Activated T-helper 1 cell treated with anti-CD3 and anti-CD28 coated beads, Interleukin-12 subunit alpha, Interleukin-12 subunit beta, Interleukin-2, Interleukin-4 antibody, amounts not matched to agents 30 ng/mL and 10 ng/mL and 1 ng/mL, durations not matched to agents 14 hours and 24 hours and 36 hours (primary cell): ENCODE measurements around the gene DUSP1. TPM values are rescaled to one million over a fixed set of nuclear protein-coding genes. Genes with fewer than 3 reads are reported as not detected.
"Not testable (repeated sequence)": the region's sequence is repeated elsewhere in the genome, so short reads cannot be mapped to it uniquely, and the experiment has no call there.

Source experiments
- DNase-seq: peaks from one replicate; pipeline ENCODE4 v3.0.0; 2021; ENCODE audit warnings: low spot score
- H3K27ac Mint-ChIP-seq: one replicate; pipeline ENCODE4 v1.8.0; 2021; ENCODE audit warnings: mild to moderate bottlenecking, mixed read lengths
- H3K27me3 Mint-ChIP-seq: one replicate; pipeline ENCODE4 v1.8.0; 2022; ENCODE audit warnings: mild to moderate bottlenecking, moderate library complexity, mixed read lengths; ENCODE audit not compliant: insufficient read depth
- H3K36me3 Mint-ChIP-seq: one replicate; pipeline ENCODE4 v1.8.0; 2021; ENCODE audit warnings: low read depth, mixed read lengths
- H3K4me1 Mint-ChIP-seq: one replicate; pipeline ENCODE4 v1.8.0; 2021; ENCODE audit warnings: low read depth, mixed read lengths
- H3K4me3 Mint-ChIP-seq: one replicate; pipeline ENCODE4 v1.8.0; 2021; ENCODE audit warnings: mild to moderate bottlenecking, moderate library complexity, mixed read lengths
- H3K9me3 Mint-ChIP-seq: one replicate; pipeline ENCODE4 v1.8.0; 2021; ENCODE audit warnings: mixed read lengths
- intact Hi-C: fragments of 100-400 bp; cut with micrococcal nuclease; formaldehyde crosslinking; loops from one replicate; pipeline ENCODE4 v1.15.1; 2024
- total RNA-seq: library from RNA; stranded (reverse); gene quantifications from 2 replicates; pipeline ENCODE4 v1.2.3, GENCODE V29; 2022

DUSP1 gene, protein sequence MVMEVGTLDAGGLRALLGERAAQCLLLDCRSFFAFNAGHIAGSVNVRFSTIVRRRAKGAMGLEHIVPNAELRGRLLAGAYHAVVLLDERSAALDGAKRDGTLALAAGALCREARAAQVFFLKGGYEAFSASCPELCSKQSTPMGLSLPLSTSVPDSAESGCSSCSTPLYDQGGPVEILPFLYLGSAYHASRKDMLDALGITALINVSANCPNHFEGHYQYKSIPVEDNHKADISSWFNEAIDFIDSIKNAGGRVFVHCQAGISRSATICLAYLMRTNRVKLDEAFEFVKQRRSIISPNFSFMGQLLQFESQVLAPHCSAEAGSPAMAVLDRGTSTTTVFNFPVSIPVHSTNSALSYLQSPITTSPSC
- total RNA-seq = 11.9 and 12.5 TPM in 2 replicates

DNA sequence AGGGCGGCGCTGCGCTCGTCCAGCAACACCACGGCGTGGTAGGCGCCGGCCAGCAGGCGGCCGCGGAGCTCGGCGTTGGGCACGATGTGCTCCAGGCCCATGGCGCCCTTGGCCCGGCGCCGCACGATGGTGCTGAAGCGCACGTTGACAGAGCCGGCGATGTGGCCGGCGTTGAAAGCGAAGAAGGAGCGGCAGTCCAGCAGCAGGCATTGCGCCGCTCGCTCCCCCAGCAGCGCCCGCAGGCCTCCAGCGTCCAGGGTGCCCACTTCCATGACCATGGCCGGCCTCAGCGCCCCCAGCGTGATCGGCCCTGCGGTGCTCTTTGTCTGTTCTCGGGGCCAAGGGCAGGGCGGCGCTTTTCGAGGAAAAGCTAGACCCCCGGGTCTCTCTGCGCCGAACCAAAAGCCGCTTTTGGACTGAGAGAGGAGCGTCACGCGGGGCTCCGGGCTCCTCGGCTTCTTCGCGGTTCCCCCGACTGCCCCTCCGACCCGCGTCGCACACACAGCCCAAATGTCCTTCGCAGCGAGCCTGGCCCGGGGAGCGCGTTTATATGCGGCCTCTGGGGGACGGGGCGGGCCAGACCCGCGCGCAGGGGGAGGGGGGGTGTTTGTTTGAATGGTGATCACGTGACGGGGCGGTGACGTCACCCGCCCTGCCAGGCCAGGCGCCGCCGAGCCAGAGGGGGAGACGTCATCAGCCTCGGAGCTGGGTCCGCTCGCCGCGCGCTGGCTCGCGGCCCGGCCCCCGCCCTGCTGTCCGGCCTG lies at the start of gene DUSP1:
TSS of gene DUSP1 (minus strand) at position 521 of the 764 bp plus-strand sequence. CDS start at position 278, 243 bp downstream.
- intact Hi-C loops = loop anchor here (1.0 to 10.0 kb wide), 4 partner anchors 63 to 1114 kb away; partner anchors contain the start of genes CPEB4, ERGIC1, FBXW11 and STC2
- peak; percentile 93 for DNase-seq
- Mint-ChIP-seq H3K4me1 (peaks cover 61% of the 10 kb centered on the region), H3K36me3 (peaks cover 19% of the 10 kb centered on the region), H3K9me3 (no peaks in the 10 kb centered on the region), H3K27me3 (no peaks in the 10 kb centered on the region), H3K27ac (peak within 1 kb of the TSS; percentile 98), H3K4me3 (peak within 1 kb of the TSS; percentile 88)

DNA sequence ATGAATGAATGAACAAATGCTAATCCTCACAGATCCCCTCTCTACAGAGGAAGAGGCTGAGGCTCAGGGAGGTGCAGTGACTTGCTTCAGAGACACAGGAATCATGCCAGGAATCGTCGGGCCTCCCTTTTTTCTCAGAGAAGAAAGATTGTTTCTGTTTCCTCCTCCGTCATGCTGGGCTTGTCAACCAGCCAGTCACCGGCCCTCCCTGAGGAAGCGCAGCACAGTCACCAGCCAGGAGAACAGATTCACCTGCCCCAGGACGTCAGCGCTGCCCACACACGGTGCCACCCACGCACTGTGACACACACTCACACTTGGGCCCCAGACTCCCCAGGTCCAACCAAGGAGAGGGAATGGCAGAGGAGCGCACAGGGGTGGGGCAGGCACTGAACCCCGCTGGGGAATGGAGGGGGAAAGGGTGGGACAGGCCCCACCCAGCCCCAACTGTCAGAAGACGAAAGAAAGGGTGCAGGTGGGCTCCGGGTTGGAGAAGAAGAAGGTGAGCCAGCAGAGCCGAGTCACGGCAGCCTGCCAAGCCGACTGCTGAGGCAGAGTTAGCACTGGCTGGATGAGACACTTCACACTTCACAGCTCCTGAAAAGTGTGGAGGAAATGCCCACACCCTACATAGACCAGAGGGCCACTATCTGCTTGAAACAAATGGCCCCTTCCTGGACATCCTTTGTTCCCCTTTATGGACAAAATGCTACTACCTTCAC lies 49.2 kb upstream of the DUSP1 start:
- H3K4me1 Mint-ChIP-seq = peaks cover 9% of the 10 kb centered on the region
- H3K9me3 Mint-ChIP-seq = peaks cover 3% of the 10 kb centered on the region
- no peak overlapping the region for H3K4me3 Mint-ChIP-seq
- no peak for DNase-seq
- intact Hi-C loops = no loop called here
- no peak overlapping the region for H3K27ac Mint-ChIP-seq
- H3K36me3 Mint-ChIP-seq = peaks cover 1% of the 10 kb centered on the region
- H3K27me3 Mint-ChIP-seq = peaks cover 5% of the 10 kb centered on the region

DNA sequence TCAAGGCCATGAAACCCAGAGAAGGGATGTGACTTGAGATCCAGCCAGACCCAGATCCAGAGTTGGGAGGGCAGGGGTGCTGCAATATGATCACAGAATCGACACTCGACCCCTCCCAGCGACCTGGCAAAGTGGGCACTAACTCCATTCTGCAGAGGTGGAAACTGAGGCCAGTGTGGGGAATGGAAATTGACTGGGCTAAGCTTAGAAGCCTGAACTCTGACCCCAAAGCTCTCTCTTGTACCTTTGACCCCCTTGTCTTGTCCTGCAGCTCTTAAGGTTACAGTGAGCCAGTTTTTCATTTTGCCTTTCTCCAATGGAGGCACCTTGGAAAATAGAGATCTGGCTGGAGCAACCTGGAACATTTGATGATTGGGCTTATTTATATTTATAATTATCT lies 48.6 kb upstream of the DUSP1 start:
- Mint-ChIP-seq H3K4me3 (no peak overlapping the region), H3K9me3 (no peaks in the 10 kb centered on the region), H3K27ac (no peak overlapping the region), H3K36me3 (no peaks in the 10 kb centered on the region), H3K4me1 (peaks cover 9% of the 10 kb centered on the region), H3K27me3 (peaks cover 9% of the 10 kb centered on the region)
- intact Hi-C loops = no loop called here
- no peak for DNase-seq

DNA sequence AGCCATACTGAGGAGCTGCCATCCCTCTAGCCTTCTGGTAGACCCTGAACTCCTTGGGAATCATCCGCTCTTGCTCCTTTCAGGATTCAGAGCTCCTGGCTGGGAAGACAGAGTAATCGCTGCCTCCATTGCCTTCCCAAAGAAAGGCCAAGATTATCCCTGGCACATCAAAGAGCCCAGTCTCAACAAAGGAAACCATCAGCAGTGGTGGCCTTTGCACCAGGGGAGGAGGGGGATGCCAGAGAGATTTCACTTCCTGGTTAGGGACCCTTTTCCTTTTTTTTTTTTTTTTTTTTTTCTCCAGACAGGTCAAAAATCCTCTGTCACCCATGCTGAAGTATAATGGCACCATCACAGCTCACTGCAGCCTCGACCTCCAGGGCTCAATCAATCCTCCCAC lies 47.1 kb upstream of the DUSP1 start:
- H3K36me3 Mint-ChIP-seq = no peaks in the 10 kb centered on the region
- no peak for DNase-seq
- no peak overlapping the region for H3K27ac Mint-ChIP-seq
- intact Hi-C loops = no loop called here
- peaks cover 12% of the 10 kb centered on the region for H3K27me3 Mint-ChIP-seq
- no peak overlapping the region for H3K4me3 Mint-ChIP-seq
- no peaks in the 10 kb centered on the region for H3K9me3 Mint-ChIP-seq
- H3K4me1 Mint-ChIP-seq = peaks cover 9% of the 10 kb centered on the region

DNA sequence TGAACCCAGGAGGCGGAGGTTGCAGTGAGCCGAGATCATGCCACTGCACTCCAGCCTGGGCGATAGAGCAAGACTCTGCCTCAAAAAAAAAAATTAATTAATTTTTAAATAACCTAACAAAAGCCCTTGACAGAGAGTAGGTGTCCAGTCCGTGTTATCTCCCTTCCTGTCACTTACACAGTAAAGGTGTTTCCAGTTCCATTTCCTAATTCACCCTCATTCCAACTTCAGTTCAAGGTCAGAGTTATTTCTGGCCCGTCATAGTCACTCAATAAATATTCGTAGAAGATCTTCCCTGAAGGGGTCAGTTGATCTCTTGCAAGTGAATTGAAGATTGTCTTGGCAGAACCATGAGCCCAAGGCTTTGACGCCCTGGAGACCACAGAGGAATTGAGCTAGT lies 46.7 kb upstream of the DUSP1 start:
- Mint-ChIP-seq H3K36me3 (no peaks in the 10 kb centered on the region), H3K27ac (no peak overlapping the region), H3K27me3 (peaks cover 12% of the 10 kb centered on the region), H3K9me3 (no peaks in the 10 kb centered on the region), H3K4me3 (no peak overlapping the region), H3K4me1 (peaks cover 9% of the 10 kb centered on the region)
- intact Hi-C loops = no loop called here
- DNase-seq = no peak

DNA sequence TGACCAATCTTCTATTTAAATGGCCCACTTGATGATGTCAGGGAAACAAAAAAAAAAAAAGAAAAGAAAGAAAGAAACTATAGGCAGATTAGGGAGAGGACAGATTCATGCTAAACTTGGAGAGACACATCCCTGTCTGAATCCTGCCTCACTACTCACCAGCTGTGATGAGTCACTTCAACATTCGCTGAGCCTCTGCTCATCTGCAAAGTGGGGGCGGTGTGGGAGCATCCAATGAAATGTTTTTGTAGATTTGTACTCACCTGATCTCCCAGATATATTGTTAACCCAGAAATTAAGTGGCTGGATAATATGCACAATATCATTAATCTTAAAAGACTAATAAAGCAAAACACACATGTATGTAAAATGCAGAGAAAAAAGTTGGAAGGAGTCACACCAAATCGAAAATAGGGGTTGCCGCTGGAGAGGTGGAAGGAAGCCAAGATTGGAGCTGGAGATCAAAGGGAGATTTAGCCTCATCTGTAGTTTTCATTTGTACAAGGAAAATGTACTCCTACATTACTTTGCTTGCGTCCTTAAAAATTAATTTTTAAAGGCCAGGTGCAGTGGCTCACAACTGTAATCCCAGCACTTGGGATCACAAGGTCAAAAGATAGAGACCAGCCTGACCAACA lies 46.0 kb upstream of the DUSP1 start:
- intact Hi-C loops = no loop called here
- no peaks in the 10 kb centered on the region for H3K9me3 Mint-ChIP-seq
- peaks cover 9% of the 10 kb centered on the region for H3K4me1 Mint-ChIP-seq
- no peak overlapping the region for H3K27ac Mint-ChIP-seq
- DNase-seq = no peak
- H3K4me3 Mint-ChIP-seq = no peak overlapping the region
- no peaks in the 10 kb centered on the region for H3K36me3 Mint-ChIP-seq
- peaks cover 12% of the 10 kb centered on the region for H3K27me3 Mint-ChIP-seq

DNA sequence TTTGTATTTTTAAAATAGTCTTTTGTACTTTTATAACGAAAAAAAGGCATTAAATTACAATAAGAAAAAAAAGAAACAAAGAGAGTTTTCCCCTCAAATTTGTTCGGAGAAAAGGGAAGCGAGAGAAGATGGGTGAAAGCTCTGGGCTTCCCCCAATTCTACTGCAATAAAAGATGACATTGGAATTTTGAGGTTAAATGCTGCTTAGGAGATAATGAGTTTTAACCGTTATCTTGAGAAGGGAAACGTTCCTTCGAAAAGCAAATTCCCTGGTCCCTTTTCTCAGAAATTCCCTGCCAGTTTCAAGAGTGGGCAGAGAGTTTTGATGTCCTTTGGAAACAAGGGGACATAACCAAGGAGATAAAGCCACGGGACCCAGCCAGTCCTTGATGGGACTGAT lies 44.6 kb upstream of the DUSP1 start:
- Mint-ChIP-seq H3K4me3 (no peak overlapping the region), H3K4me1 (peaks cover 9% of the 10 kb centered on the region), H3K27ac (no peak overlapping the region), H3K27me3 (peaks cover 12% of the 10 kb centered on the region), H3K9me3 (no peaks in the 10 kb centered on the region), H3K36me3 (no peaks in the 10 kb centered on the region)
- no peak for DNase-seq
- intact Hi-C loops = no loop called here

DNA sequence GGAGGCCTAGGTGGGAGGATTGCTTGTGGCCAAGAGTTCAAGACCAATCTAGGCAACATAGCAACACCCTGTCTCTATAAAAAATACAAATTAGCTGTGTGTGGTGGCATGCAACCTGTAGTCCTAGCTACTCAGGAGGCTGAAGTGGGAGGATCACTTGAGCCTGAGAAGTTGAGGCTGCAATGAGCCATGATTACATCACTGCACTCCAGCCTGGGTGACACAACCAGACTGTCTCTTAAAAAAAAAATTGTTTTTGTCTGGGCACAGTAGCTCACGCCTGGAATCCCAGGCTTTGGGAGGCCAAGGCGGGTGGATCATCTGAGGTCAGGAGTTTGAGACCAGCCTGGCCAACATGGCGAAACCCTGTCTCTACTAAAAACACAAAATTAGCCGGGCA lies 40.0 kb upstream of the DUSP1 start:
- H3K4me3 Mint-ChIP-seq, H3K27me3 Mint-ChIP-seq, H3K27ac Mint-ChIP-seq, DNase-seq, H3K36me3 Mint-ChIP-seq, intact Hi-C loops, H3K9me3 Mint-ChIP-seq: not testable (repeated sequence)
- peaks cover 15% of the 10 kb centered on the region for H3K4me1 Mint-ChIP-seq

DNA sequence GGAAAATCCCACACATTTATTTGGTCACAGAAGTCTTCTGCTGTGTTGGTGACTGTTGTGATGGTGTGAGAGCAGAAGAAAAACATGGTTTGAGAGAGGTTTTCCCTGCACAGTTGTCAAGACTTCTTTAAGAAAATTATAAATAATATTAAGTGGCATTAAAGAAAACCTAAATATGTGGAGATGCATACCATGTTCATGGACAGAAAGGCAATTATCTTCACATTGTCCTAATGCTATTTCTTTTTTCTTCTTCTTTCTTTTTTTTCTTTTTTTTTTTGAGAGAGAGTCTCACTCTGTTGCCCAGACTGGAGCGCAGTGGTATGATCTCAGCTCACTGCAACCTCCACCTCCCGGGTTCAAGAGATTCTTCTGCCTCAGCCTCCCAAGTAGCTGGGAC lies 38.8 kb upstream of the DUSP1 start:
- Mint-ChIP-seq H3K4me1 (peaks cover 15% of the 10 kb centered on the region), H3K27ac (no peak overlapping the region), H3K4me3 (no peak overlapping the region), H3K9me3 (no peaks in the 10 kb centered on the region), H3K27me3 (peaks cover 5% of the 10 kb centered on the region), H3K36me3 (peaks cover 3% of the 10 kb centered on the region)
- intact Hi-C loops = no loop called here
- DNase-seq = no peak

DNA sequence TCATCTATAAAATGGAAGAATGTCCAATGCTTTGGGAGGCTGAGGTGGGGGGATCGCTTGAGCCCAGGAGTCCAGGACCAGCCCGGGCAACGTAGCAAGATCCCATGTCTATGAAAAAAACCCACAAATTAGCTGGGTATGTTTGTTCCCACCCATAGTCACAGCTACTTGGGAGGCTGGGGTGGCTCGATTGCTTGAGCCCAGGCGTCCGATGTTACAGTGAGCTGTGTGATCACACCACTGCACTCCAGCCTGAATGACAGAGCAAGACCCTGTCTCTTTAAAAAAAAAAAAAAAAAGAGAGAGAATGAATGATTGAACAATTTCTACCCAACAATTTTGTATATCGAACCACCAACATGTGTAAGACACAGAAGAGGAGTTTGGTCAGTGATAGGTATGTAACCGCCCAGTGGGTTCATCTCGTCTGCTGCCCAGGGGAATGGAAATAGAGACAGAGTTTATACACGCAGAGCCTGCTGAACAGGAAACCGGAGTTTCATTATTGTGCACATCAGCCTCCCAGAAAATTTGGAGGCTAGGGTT lies 36.8 kb upstream of the DUSP1 start:
- H3K36me3 Mint-ChIP-seq = peaks cover 3% of the 10 kb centered on the region
- H3K27ac Mint-ChIP-seq = peak overlapping the region; percentile 91
- no peaks in the 10 kb centered on the region for H3K27me3 Mint-ChIP-seq
- peak overlapping the region; percentile 43 for H3K4me3 Mint-ChIP-seq
- peaks cover 15% of the 10 kb centered on the region for H3K4me1 Mint-ChIP-seq
- DNase-seq = no peak
- intact Hi-C loops = loop anchor here (1.0 kb wide), 6 partner anchors 26 to 249 kb away; partner anchors contain the start of gene ERGIC1
- H3K9me3 Mint-ChIP-seq = no peaks in the 10 kb centered on the region

DNA sequence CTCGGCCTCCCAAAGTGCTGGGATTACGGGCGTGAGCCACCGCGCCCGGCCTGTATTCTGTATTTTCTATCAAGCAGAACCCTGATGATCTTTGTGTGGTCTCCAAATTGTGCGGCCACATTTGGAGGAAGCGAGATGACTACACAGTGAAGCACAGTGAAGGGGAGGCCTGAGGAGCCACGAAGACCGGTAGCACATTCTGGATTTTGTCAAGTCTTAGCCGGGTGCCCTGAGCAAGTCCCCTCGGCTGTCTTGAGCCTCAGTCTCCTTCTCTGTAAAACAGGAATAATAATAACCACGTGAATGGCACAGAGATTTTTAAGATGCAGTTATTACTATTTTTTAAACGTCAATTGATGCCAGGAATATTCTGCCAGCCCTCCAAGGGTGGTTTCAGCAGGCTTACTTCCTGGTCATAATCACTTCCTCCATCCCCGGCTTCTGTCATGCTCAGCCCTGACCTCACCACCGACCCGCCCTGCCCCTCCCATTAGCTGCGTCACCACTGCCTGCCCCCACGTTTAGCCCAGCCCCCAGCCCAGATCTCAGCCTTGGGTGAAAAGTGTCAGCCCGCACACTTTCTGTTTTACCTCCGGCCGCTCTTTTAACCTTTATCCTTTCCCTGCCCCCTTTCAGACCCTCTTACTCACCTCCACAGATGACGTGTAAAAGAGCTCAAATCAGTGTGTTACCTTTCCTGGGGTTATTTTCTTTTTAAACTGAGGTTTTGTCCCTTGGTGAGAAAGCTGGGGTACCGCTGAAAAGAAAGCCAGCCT lies 36.1 kb upstream of the DUSP1 start:
- H3K4me1 Mint-ChIP-seq = peaks cover 15% of the 10 kb centered on the region

More for the DNA sequence above, 36.1 kb upstream of the DUSP1 start:
- peak; percentile 74 for DNase-seq
- no peaks in the 10 kb centered on the region for H3K9me3 Mint-ChIP-seq
- H3K4me3 Mint-ChIP-seq = peak overlapping the region; percentile 43
- intact Hi-C loops = loop anchor here (1.0 kb wide), 6 partner anchors 27 to 250 kb away; partner anchors contain the start of gene ERGIC1
- peaks cover 3% of the 10 kb centered on the region for H3K36me3 Mint-ChIP-seq
- H3K27me3 Mint-ChIP-seq = no peaks in the 10 kb centered on the region
- H3K27ac Mint-ChIP-seq = peak overlapping the region; percentile 91
